HG02840 (cell line): ENCODE measurements around the gene FADS2.

Experiments
- ATAC-seq: cut with Tn5 transposase; IDR thresholded peaks from one replicate; pipeline ENCODE4 v1.9.1; 2021; ENCODE audit warnings: mild to moderate bottlenecking, moderate library complexity, moderate number of reproducible peaks; ENCODE audit not compliant: unreplicated experiment, low FRiP score

Gene FADS2

GRCh38 chr11:61842528-61842820, 14.4 kb downstream of the FADS2 start:
- ATAC-seq: no peak

GRCh38 chr11:61844909-61845565, 16.9 kb downstream of the FADS2 start:
- no peak for ATAC-seq

GRCh38 chr11:61846362-61847020, 18.4 kb downstream of the FADS2 start:
- ATAC-seq: no peak

GRCh38 chr11:61847914-61848581, 19.9 kb downstream of the FADS2 start:
- no peak for ATAC-seq

- no peak for ATAC-seq
Observed at GRCh38 chr11:61848631-61849030, 20.5 kb downstream of the FADS2 start.

GRCh38 chr11:61850687-61851086, 22.6 kb downstream of the FADS2 start:
- ATAC-seq: no peak

GRCh38 chr11:61851113-61851899, 23.2 kb downstream of the FADS2 start:
- ATAC-seq: no peak

GRCh38 chr11:61851900-61852295, 23.8 kb downstream of the FADS2 start:
- ATAC-seq: no peak

GRCh38 chr11:61853698-61854169, 25.6 kb downstream of the FADS2 start:
- ATAC-seq: no peak

- no peak for ATAC-seq
Observed at GRCh38 chr11:61854206-61854895, 26.3 kb downstream of the FADS2 start.

GRCh38 chr11:61854966-61855714, 27.0 kb downstream of the FADS2 start:
- ATAC-seq: no peak

GRCh38 chr11:61855939-61856680, 28.0 kb downstream of the FADS2 start:
- ATAC-seq: no peak

- no peak for ATAC-seq
Observed at GRCh38 chr11:61860054-61860903, 32.2 kb downstream of the FADS2 start.

GRCh38 chr11:61861634-61862033, 33.5 kb downstream of the FADS2 start:
- ATAC-seq: no peak

GRCh38 chr11:61862714-61863547, 34.8 kb downstream of the FADS2 start:
- ATAC-seq: no peak

- ATAC-seq: no peak
Observed at GRCh38 chr11:61863548-61864081, 35.5 kb downstream of the FADS2 start.
